GM19372 (cell line): ENCODE data around the gene CALHM1.
"Not testable (repeated sequence)": the region's sequence is repeated elsewhere in the genome, so short reads cannot be mapped to it uniquely, and the experiment has no call there.

Experiments
- ATAC-seq: cut with Tn5 transposase; IDR thresholded peaks from one replicate; pipeline ENCODE4 v1.9.1; 2021; ENCODE audit warnings: mild to moderate bottlenecking, low read depth, moderate library complexity; ENCODE audit not compliant: unreplicated experiment

The CALHM1 gene, protein sequence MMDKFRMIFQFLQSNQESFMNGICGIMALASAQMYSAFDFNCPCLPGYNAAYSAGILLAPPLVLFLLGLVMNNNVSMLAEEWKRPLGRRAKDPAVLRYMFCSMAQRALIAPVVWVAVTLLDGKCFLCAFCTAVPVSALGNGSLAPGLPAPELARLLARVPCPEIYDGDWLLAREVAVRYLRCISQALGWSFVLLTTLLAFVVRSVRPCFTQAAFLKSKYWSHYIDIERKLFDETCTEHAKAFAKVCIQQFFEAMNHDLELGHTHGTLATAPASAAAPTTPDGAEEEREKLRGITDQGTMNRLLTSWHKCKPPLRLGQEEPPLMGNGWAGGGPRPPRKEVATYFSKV

DNA sequence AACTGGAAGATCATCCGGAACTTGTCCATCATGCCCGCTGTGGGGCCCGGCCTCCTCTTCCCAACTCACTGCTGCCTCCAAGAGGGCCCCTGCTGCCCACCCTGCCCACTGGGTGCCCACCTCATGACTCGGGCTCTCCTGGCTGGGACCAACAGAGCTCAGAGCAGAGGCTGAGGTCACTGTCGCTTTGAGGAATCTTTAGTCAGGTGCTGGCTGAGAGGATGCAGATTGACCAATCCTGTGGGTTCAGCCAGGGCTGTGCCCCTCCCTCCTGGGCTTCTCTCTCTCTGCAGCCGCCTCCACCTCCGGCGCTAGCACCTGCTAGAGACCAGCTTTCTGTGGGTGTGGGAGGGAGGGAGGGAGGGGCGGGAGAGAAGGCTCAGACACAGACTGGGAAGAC, at the start of gene CALHM1:
Gene CALHM1, minus strand, starts transcription at position 181 of the 400 bp plus-strand sequence. Its CDS starts 149 bp downstream, at position 32.
- ATAC-seq = no peak

DNA sequence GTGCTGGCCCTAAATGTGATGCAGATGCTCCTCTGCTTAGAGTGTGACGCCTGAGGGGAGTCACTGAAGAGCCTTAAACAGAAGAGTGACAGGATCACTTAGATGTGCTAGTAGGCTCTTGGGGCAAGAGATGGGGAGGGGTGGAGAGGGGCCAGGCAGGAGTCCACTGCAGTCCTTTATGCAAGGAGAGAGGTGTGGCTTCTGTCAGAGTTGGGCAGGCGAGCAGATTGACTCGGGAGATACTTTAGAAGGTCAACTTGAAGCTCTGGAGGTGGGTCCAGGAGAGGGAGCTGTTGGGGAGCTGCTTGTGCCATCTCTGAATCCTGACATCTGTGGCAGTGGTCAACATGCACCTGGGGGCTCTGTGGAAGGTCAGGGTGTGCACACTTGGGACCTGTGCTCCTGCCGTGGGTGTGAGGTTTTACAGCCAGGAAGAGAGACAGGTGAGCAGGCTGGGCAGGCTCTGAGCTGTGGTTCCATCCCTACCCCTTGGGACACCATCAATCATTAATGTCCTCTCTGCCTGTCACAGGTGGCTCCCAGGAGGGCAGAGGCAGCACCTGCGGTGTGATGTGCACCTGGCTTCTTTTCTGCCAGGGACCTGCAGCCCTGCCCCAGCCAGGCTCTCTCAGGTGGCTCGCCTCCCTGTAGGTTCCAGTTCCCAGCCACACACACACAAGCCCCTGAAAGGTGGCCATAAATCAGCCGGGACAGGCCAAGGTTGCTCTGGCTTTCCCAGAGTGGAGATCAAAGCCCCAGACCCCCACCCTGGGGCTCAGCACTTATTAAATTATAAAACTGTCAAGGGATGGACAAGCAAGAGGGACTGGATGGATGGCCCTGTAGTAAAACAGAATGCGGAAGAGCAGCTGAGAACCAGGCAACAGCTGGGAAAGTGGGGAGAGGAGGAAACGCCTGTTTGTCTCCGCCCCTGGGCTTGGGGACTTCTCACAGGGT, 48.8 kb upstream of the CALHM1 start:
- no peak for ATAC-seq

DNA sequence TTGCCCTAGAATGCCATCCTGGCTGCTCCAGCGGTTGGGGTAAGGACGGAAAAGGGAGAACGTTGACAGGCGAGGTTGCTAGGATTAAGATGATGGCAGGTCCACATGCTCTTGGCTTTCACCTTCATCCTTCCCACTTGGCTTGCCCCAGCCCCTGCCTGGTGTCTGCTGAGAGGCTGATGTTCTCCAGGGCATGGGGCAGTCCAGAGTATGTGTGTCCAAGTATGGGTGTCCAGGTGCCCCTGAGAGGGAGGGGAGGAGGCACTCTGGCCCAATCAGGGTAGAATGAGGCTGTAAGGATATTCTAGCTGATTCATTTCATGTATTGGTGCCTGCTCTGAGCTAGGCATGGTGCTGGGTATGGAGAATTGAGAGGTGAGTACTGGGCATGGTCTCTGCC, 47.4 kb upstream of the CALHM1 start:
- no peak for ATAC-seq

DNA sequence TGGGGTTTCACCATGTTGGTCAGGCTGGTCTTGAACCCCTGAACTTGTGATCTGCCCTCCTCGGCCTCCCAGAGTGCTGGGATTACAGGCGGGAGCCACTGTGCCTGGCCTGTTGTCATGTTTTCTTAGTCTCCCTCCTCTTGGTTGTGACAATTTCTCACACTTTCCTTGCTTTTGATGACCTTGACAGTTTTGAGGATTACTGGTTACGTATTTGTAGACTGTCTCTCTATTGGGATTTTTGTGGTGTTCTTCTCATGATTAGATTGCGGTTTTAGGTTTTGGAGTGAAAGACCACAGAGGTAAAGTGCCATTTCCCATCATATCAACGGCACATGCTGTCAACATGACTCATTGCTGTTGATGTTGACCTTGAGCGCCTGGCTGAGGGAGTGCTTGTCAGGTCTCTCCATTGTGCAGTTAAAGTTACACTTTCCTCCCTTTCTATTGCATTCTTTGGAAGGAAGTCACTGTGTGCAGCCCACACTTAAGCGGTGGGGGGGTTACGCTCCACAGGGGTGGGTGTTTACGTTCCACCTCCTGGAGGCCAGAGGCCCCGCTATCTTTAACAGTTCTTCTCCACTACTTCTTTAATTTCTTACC, 45.6 kb upstream of the CALHM1 start:
- ATAC-seq = no peak

DNA sequence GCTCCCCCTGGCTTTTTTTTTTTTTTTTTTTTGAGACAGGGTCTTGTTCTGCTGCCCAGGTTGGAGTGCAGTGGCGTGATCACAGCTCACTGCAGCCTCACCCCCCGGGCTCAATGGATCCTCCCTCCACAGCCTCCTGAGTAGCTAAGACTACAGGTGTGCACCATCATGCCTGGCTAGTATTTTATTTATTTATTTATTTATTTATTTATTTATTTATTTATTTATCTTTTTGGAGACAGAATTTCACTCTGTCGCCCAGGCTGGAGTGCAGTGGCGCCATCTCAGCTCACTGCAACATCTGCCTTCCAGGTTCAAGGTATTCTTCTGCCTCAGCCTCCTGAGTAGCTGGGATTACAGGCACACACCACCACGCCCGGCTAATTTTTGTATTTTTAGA, 45.1 kb upstream of the CALHM1 start:
- not testable (repeated sequence) for ATAC-seq

DNA sequence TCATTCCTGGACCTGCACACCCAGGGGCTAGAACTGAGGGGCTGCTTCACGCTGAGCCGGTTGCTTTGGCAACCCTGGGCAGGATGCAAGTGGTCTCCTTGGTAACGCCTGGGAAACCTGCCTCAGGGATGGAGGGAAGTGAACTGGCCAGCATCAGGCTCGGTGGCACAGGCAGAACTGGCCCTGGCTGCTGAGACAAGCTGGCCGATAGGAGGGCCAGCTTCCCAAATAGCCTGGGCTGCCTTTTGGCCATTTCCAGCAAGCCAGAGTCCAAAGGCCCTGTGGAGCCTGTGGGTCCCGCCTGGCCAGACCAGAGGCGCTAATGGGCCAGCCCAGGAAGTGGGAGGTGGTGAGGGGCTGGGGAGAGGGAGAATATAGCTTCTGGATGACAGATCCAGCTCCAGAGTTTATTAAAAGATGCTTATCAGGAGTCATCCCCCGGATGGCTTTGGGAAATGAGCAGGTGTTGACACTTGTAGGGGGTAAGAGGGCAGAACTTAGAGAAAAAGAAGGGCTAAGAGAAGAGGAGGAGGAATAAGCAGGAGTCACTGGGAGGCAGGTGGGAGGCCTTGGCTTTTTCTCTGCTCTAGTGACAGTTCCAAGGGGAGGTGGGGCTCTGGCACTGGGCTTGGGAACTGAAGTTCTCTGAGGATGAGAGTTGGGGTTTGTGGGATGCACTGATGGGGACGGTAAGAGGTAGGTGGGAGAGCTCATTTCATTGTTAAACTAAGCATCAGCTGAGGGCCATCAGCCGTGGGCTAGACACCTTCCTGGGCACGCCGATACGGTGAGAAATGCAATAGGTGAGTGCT, 44.4 kb upstream of the CALHM1 start:
- ATAC-seq = no peak

DNA sequence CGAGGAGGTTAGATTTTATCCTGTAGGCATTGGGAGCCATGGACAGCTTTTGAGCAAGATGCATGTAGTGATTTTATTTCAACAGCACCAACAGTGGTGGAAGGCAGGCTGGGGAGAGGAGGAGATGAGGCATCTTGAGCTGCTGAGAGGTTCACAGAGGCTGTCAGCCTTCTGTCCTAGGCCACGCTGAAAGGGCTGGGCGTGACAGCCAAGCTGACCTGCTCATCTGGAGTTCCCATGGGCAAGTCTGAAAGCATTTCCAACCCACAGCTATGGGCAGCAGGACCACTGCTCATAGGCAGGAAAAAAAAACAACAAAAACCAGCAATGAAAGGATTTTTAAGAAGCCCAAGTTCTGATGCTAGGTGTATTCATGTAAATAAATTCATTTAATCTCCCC, 42.5 kb upstream of the CALHM1 start:
- no peak for ATAC-seq

DNA sequence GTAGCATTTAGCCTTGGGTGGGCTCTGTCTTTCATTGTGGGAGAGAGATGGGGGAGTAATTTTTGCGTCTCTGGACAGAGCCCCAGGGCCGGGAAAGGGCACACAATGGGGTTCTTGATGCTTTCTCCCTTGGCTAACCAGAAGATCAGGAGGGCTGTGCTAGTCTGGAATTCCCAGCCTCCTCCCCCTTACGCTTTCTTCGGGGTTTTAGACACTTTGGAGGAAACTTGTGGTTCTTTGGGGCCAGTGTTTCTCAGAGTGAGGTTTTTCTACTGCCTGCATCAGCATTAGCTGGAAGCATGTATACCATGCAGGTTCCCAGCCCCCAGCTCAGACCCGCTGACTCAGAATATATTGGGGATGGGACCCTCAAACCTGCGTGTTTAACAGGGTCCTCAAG, 41.8 kb upstream of the CALHM1 start:
- no peak for ATAC-seq

DNA sequence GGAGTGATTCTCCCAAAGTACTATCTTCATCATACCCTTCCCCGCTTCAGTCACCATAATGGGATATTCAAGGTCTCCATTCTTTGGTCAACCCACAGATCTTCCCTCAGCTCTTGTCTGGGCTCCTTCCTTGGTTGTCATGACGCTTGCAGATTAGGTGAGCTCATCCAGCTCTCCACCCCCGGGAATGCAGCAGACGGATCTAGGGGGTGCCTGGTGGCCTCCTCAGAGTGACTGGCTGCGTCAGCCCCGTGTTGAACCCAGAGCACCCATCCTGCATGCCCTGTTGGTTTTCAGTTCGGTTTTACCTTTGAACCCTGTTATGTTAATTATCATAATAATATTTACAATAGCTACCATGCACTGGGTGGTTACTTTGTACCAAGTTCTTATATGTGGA, 41.2 kb upstream of the CALHM1 start:
- ATAC-seq = no peak

DNA sequence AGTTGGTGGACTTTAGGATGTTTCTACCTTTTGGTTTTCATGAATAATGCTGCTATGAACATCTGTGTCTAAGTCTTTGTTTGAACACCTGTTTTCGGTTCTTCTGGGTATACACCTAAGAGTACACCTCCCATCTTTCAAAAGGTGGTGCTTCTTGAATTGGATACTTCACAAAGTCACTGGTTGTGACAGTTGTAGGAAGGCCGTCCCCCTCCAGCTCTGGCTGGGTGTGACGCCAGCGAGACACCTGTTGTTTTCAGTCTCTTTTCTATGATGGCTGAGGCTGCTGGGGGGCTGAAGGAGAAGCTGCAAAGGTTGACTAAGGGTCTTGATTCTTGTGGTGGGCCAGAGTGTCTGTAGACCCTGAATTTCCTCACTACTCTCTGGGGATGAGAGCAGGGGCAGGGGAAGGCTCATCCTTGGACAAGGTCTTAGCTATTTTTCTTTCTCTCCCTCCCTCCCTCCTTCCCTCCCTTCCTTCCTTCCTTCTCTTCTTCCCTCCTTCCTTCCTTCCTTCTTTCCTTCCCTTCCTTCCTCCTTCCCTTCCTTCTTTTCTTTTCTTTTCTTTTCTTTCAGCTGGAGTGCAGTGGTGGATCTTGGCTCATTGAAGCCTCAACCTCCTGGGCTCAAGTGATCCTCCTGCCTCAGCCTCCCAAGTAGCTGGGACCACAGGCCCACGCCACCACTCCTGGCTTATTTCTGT, 40.4 kb upstream of the CALHM1 start:
- ATAC-seq = no peak

DNA sequence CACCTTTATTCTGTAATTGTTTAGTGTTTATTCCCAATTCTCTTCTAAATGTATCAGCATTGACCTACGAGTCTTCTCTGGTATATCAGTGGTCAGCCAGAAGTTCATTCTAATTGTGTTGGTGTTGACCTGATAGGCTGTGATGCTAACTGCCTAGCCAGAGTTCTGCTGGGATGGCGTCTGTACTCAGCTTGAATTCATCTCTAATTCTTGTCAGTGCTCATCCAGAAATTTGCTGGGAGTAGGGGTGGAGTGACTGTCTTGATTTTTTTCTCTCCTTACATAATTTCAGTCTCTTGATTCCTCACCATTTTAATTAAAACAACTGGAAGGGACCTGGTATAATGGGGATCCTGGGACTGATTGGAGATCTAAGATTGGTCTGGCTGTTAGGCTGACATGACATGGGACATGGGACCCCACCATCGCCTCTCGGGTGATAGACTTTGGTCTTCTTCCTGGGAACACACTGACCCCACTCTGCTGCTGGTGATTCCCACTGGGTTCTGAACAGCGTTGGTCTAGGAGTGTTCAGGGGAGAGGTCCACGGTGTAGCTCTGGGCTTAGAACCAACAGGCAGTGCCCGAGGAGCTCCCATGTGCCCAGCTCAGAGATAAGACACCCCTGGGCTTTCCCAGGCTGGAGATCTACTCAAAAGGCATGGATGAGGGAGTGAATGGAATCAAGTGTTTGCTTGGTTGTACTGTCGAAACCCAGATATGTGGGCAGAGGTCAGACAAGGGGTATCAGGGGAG, 38.6 kb upstream of the CALHM1 start:
- ATAC-seq = no peak

DNA sequence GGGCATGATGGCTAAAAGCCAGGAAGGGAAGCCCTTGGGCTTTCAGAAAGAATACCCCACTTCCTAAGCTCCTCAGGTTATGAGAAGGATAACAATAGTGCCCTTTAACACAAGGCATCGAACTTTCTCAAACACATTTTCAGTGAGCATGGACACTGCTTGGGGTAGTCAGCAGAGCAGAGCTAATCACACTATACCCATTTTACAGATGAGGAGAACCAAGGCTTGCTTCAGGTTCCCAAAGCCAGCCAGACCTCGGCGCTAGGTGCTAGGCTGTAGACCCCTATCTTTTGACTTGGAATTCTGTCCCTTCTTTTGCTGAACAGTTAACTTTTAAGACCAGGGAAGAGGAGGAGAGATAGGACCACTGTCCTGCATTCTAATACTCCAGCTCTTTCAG, 36.6 kb upstream of the CALHM1 start:
- no peak for ATAC-seq

DNA sequence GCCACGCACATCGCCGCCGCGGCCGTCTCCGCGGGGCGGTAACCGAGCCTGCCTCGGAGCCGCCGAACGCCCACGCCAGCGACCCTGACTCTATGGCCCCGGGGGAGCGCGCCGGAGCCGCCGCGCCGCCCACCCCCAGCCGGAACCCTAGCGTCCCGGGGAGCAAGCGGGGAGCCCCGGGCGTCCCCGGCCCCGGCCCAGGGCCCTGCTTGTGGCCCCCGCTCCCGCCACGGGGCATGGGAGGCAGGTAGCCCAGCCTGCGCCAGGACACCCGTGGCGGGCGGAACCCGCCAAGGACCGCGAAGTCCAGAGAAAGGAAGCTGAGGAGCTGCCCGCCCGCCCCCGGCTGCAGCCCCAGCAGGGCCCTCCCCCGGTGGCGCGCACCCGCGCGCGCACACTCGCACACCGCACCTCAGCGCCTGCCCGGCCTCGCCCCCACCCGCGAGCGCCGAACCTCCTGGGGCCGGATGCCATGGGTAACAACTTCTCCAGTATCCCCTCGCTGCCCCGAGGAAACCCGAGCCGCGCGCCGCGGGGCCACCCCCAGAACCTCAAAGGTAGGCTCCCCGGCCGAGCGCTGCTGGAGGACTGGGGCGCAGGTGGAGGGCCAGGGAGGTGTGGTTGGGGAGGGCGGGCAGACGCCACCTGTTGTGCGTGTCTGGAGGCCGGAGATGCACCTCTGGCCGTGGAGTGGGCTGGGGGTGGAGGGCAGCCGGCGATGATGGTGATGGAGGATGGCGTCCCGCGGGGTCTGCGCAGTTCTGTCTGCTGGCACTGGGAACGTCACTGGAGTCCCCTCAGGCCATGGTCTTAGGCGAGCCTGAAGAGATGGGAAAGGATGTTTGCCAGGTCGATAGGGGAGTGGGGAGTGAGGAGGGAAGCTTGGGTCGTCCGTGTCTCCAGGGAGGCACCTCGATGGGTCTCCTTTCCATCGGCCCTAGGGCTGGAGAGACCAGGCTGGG, 35.5 kb upstream of the CALHM1 start:
- no peak for ATAC-seq

DNA sequence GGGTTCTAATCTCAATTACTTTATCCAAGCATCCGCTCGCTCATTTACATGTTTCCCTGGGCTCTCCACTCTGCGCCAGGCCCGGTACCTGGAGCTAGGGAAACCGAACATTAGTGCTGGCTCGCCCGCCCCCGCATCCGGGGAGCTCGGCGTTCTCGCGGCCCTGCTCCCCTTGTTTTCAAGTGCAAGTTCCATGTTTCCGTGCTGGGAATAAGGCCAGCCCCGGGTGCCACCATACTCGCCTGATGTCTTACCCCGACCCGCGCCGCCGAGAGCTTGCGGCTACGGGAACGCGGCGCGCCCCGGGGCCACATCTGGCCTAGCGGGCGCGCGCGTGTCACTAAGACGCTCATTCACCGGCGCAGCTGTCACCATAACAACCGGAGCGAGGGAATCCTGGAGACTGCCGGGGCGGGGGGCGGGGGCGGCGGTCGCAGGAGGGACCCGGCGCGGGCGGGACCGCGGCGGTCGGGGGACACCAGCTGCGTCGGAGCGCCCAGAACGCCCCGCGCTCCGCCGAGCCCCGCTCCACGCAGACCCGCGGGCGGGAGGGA, 34.7 kb upstream of the CALHM1 start, which contains the start of gene NEURL1:
Gene NEURL1, plus strand, starts transcription at position 344 of the 554 bp plus-strand sequence. CDS start 683 bp downstream, outside the sequence.
- no peak for ATAC-seq

DNA sequence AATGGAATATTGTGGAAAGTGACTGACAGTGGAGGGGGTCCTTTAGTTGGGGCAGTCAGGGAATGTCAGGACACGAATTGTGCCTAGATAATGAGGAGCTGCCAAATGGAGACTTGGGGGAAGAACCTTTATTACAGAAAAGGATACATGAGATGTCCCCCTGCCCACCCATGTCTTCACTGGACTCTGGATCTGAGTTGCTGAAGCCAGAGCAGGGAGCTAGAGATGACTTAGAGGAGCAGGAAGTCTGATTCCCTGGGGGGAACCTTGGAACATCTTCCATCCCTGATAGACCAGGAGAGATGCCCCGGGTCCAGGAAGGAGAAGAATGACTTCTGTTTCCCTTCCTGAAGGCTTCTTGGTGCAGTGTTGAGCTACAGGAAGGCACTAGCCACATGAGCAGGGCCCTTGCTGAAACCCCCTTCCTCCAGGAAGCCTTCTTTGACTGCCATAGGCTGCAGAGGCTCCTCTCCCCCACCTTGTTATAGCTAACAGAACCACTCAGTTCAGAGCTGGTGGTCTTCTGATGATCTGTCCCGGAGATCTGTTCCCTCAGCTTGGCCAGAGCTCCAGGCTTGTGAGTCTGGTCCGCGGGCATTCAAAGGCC, 34.1 kb upstream of the CALHM1 start:
- ATAC-seq = no peak

DNA sequence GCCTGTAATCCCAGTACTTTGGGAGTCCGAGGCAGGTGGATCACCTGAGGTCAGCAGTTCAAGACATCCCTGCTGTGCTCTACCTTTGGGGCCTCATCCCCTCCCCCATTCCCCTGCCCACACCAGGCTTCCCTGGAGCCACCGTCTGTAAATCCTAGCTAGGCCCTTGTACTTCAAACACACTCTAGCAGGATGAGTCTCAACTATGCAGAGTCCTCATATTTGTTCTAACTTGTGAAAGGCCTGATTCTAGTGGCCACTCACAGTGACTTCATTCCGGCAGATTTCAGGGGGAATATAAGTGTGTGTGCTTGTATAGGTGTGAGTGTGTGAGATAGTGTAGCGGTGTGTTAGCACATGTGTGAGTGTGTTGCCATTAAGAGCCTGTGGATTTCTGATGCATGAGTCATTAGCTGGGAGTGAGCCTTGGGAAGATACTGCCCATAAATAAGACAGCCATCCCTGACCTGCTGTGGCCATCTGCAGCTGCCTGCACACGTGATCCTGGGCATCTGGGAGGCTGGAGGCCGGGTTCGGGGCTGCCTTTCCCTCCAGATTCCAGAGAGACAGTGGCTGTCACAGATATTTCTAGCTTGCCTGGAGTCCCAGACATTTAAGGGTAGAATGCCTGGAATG, 33.1 kb upstream of the CALHM1 start:
- ATAC-seq = no peak

DNA sequence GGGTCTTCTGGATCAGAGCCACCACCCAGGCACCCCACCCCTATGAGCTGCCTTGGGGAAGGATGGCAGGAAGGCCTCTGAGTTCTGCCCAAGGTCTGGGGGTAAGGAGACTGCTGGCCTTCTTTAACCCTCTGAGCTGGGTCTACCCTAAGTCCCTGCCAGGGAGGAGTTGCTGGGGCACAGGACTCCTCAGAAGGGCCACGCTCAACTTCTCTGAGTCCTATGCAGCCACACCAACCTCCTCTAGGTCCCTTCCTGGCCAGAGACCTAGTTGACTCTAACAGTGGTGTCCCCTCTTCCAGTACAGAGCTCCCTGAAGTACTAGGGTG, 32.2 kb upstream of the CALHM1 start:
- peak; percentile 14 for ATAC-seq
